Bronchus fibroblast of lung (primary cell): ENCODE measurements around the gene RASSF10. TPM values are rescaled to one million over a fixed set of nuclear protein-coding genes. Genes with fewer than 3 reads are reported as not detected.

Source experiments
- total RNA-seq: library from RNA; depleted of rRNA; stranded (reverse); fragments of >200 nt; gene quantifications from 2 replicates; pipeline ENCODE4 v1.2.3, GENCODE V29; 2015

The RASSF10 gene
- total RNA-seq = not detected in 2 replicates

GRCh38 chr11:13008625-13009475 lies at the start of gene RASSF10:
Gene RASSF10, plus strand, starts transcription at chr11:13009316. Its CDS starts 261 bp downstream, at chr11:13009577.

